Large intestine (tissue), 3 donors: Measurements from ENCODE around the gene YRDC. TPM values are rescaled to one million over a fixed set of nuclear protein-coding genes. Genes with fewer than 3 reads are reported as not detected.

Experiments used
- DNase-seq, 2 donors: peaks; one replicate each; pipeline versions ENCODE4 v3.0.0 to v3.0.0-alpha.2; 2013
- H3K27ac ChIP-seq: one replicate; pipeline ENCODE4 v1.5.1; 2013; ENCODE audit warnings: low read length
- H3K27me3 ChIP-seq: 2 replicates; pipeline ENCODE4 v1.6.1; 2013; ENCODE audit warnings: low read length; ENCODE audit not compliant: control insufficient read depth, insufficient read depth
- H3K36me3 ChIP-seq: 2 replicates; pipeline ENCODE4 v1.6.1; 2013; ENCODE audit warnings: low read length; ENCODE audit not compliant: control insufficient read depth, insufficient read depth
- H3K4me1 ChIP-seq: one replicate; pipeline ENCODE4 v1.6.1; 2013; ENCODE audit warnings: low read length; ENCODE audit not compliant: control insufficient read depth, insufficient read depth
- H3K4me3 ChIP-seq: one replicate; pipeline ENCODE4 v1.5.1; 2013; ENCODE audit warnings: low read length
- H3K9me3 ChIP-seq: one replicate; pipeline ENCODE4 v1.6.1; 2013; ENCODE audit warnings: mild to moderate bottlenecking, low read depth, low read length, moderate library complexity; ENCODE audit not compliant: control insufficient read depth
- WGBS: methylation state at CpG from one replicate; pipeline ENCODE4 v1.1.5; 2013; ENCODE audit warnings: low lambda C conversion rate; ENCODE audit not compliant: insufficient coverage; 5-methylcytosine and 5-hydroxymethylcytosine counted together
- polyA plus RNA-seq: library from polyadenylated mRNA; unstranded; fragments of 120-200 nt; gene quantifications from one replicate; pipeline ENCODE4 v1.2.1, GENCODE V29; 2013

The YRDC gene
- polyA plus RNA-seq, 1 donor: 14.7 TPM

- Histone ChIP-seq H3K4me3 (no peak overlapping the region), H3K4me1 (no peaks in the 10 kb centered on the region), H3K9me3 (no peaks in the 10 kb centered on the region), H3K27me3 (peaks cover 69% of the 10 kb centered on the region), H3K27ac (no peak overlapping the region), H3K36me3 (no peaks in the 10 kb centered on the region)
- no CpG with 5 or more reads among the region's 52 CpGs for WGBS
- DNase-seq: no peak
These were observed 54.3 kb downstream of the YRDC start for GRCh38 chr1:37753473-37754321.

Other genes with a start within 250 kb of the YRDC start
- gene GNL2, start 212.3 kb downstream of the YRDC start, polyA plus RNA-seq: 56.9 TPM
- 2.2 TPM for gene RSPO1, start 173.3 kb downstream of the YRDC start, polyA plus RNA-seq
- gene CDCA8, start 115.7 kb downstream of the YRDC start, polyA plus RNA-seq: 10.1 TPM
- 1.2 TPM for gene EPHA10, start 43.1 kb downstream of the YRDC start, polyA plus RNA-seq
- gene MANEAL, start 14.4 kb downstream of the YRDC start, polyA plus RNA-seq: 5.6 TPM
- gene C1orf122, start 418 bp downstream of the YRDC start, polyA plus RNA-seq: 35.2 TPM
- 6.0 TPM for gene MTF1, start 51.4 kb upstream of the YRDC start, polyA plus RNA-seq
- 18.8 TPM for gene INPP5B, start 138.8 kb upstream of the YRDC start, polyA plus RNA-seq
- gene SF3A3, start 181.8 kb upstream of the YRDC start, polyA plus RNA-seq: 49.9 TPM
- gene FHL3, start 197.3 kb upstream of the YRDC start, polyA plus RNA-seq: 11.3 TPM
- gene UTP11, start 204.5 kb upstream of the YRDC start, polyA plus RNA-seq: 39.0 TPM
- 0.06 TPM for gene POU3F1, start 238.6 kb upstream of the YRDC start, polyA plus RNA-seq